Erythroblast (primary cell): Measurements from ENCODE around the gene SYNC.

Experiments used
- GATA1 ChIP-seq: IDR thresholded peaks from 2 replicates; pipeline ENCODE4 v1.6.1; 2011; ENCODE audit warnings: low read depth, mild to moderate bottlenecking, control low read depth, low read length, moderate library complexity
- POLR2A ChIP-seq: IDR thresholded peaks from 2 replicates; pipeline ENCODE4 v1.6.1; 2011; ENCODE audit warnings: mild to moderate bottlenecking, low read length

DNA sequence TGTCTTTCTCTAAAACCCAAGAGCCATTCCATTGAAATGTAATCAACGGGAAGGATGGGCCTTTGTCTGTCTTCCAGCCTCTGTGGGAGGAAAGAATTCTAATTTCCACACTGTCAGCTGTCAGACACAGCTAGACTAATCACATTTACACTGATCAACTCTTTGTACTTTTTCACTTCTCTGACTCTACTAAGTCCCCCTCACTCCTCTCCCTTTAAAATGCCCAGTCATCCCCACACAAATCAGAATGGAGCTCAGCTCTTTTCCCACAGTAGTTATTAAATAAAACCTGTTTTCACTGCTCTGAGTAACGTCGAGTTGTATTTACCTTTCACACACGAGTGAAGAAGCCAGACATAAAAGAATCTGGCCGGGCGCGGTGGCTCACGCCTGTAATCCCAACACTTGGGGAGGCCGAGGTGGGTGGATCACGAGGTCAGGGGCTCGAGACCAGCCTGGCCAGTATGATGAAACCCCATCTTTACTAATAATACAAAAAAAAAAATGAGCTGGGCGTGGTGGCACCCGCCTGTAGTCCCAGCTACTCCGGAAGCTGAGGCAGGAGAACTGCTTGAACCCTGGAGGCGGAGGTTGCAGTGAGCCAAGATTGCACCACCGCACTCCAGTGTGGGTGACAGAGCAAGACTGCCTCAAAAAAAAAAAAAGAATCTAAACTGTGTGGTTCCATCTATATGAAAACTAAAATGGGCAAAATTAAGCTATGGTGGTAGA lies 65.5 kb downstream of the SYNC start:
- TF ChIP-seq POLR2A (no peak), GATA1 (no peak)
